Testis (tissue), 3 donors: ENCODE measurements around the gene ADAMTS12. TPM values are rescaled to one million over a fixed set of nuclear protein-coding genes. Genes with fewer than 3 reads are reported as not detected.

Experiments
- DNase-seq: peaks from one replicate; pipeline ENCODE4 v3.0.0-alpha.2; 2019
- H3K27ac ChIP-seq, 2 donors: fragments of 200-600 bp; sonication (generic); one replicate each; pipeline ENCODE4 v1.5.1; 2019
- H3K27me3 ChIP-seq: fragments of 200-600 bp; sonication (generic); one replicate; pipeline ENCODE4 v1.5.1; 2019
- H3K36me3 ChIP-seq: fragments of 200-600 bp; sonication (generic); one replicate; pipeline ENCODE4 v1.5.1; 2017; ENCODE audit warnings: low read depth; ENCODE audit errors: missing control alignments
- H3K4me1 ChIP-seq: fragments of 200-600 bp; sonication (generic); one replicate; pipeline ENCODE4 v1.5.1; 2019
- H3K4me3 ChIP-seq, 2 donors: fragments of 200-600 bp; sonication (generic); one replicate each; pipeline ENCODE4 v1.5.1; 2017 to 2019
- H3K9me3 ChIP-seq: fragments of 200-600 bp; sonication (generic); one replicate; pipeline ENCODE4 v1.5.1; 2017
- CTCF ChIP-seq, 3 experiments: fragments of 450-650 bp in 2 of 3; fragments of 200-600 bp in 1 of 3; sonication (generic) in 1 of 3; IDR thresholded peaks; one replicate each; pipeline ENCODE4 v1.5.1; 2016 to 2019; ENCODE audit warnings: antibody characterized with exemption in 3 of 3, mild to moderate bottlenecking in 2 of 3, moderate library complexity in 1 of 3
- POLR2A ChIP-seq: fragments of 450-650 bp; IDR thresholded peaks from one replicate; pipeline ENCODE4 v1.6.1; 2017; ENCODE audit warnings: antibody characterized with exemption, mild to moderate bottlenecking, moderate library complexity
- WGBS, 2 donors: methylation state at CpG; one replicate each; pipeline ENCODE4 v1.1.5; 2018; 5-methylcytosine and 5-hydroxymethylcytosine counted together
- intact Hi-C: fragments of 100-400 bp; cut with DNase I; formaldehyde crosslinking; loops from one replicate; pipeline ENCODE4 v1.15.1; 2023; ENCODE audit warnings: low total_unique reads
- polyA plus RNA-seq: library from polyadenylated mRNA; stranded (reverse); fragments of 350-450 nt; fragmentation: Illumina TruSeq; extraction: RNeasy Lipid Tissue Mini Kit (QIAGEN cat#74804); gene quantifications from one replicate; pipeline ENCODE4 v1.2.3, GENCODE V29; 2014; ENCODE audit warnings: low read depth, low replicate concordance; ENCODE audit not compliant: insufficient read depth
- total RNA-seq, 2 donors: library from RNA; depleted of rRNA; stranded (reverse); fragments of >200 nt; gene quantifications; one replicate each; pipeline ENCODE4 v1.2.3, GENCODE V29; 2016

Gene ADAMTS12
- total and polyA plus RNA-seq, 3 donors from 2014 or later = 4.9 to 9.3 (median 7.5) TPM

- intact Hi-C loops = no loop called here
Observed at GRCh38 chr5:33938881-33939280, 47.1 kb upstream of the ADAMTS12 start.

GRCh38 chr5:33938507-33938796, 46.7 kb upstream of the ADAMTS12 start:
- H3K36me3 ChIP-seq = no peaks in the 10 kb centered on the region
- peaks cover 7% of the 10 kb centered on the region for H3K4me1 ChIP-seq
- no peak for TF ChIP-seq POLR2A
- TF ChIP-seq CTCF (IDR thresholded peaks at IDR 0.05) = no peak
- intact Hi-C loops = no loop called here
- no peak overlapping the region for H3K4me3 ChIP-seq
- WGBS, 2 donors = 25 to 33% methylated on average over 14 of the region's 14 CpGs
- H3K27me3 ChIP-seq = peaks cover 2% of the 10 kb centered on the region
- no peaks in the 10 kb centered on the region for H3K9me3 ChIP-seq
- H3K27ac ChIP-seq = no peak overlapping the region
- DNase-seq = no peak

More at GRCh38 chr5:33938881-33939280, 47.1 kb upstream of the ADAMTS12 start:
- Histone ChIP-seq H3K4me3 (no peak overlapping the region), H3K4me1 (peaks cover 7% of the 10 kb centered on the region), H3K9me3 (no peaks in the 10 kb centered on the region), H3K27me3 (peaks cover 2% of the 10 kb centered on the region), H3K27ac (no peak overlapping the region), H3K36me3 (no peaks in the 10 kb centered on the region)
- 23 to 38% methylated on average over 15 of the region's 15 CpGs for WGBS, 2 donors
- TF ChIP-seq POLR2A = no peak
- no peak for DNase-seq

- H3K27me3 ChIP-seq = peaks cover 2% of the 10 kb centered on the region
- no peak for DNase-seq
- TF ChIP-seq POLR2A (no peak), CTCF (IDR thresholded peaks at IDR 0.05) (no peak)
- H3K9me3 ChIP-seq = no peaks in the 10 kb centered on the region
- H3K4me3 ChIP-seq = peak overlapping the region in 1 of 2 donors; percentile 10
- WGBS, 2 donors = 23 to 34% methylated on average over 23 to 54 of the region's 54 CpGs
- H3K4me1 ChIP-seq = peaks cover 7% of the 10 kb centered on the region
- intact Hi-C loops = no loop called here
- no peak overlapping the region for H3K27ac ChIP-seq
- H3K36me3 ChIP-seq = no peaks in the 10 kb centered on the region
Observed at GRCh38 chr5:33937707-33938506, 46.1 kb upstream of the ADAMTS12 start.

- H3K27me3 ChIP-seq = peaks cover 2% of the 10 kb centered on the region
Observed at GRCh38 chr5:33937017-33937706, 45.4 kb upstream of the ADAMTS12 start.

More at GRCh38 chr5:33937017-33937706, 45.4 kb upstream of the ADAMTS12 start:
- intact Hi-C loops = no loop called here
- Histone ChIP-seq H3K36me3 (no peaks in the 10 kb centered on the region), H3K27ac (no peak overlapping the region), H3K4me3 (peak overlapping the region in 1 of 2 donors; percentile 45), H3K4me1 (peaks cover 7% of the 10 kb centered on the region), H3K9me3 (no peaks in the 10 kb centered on the region)
- TF ChIP-seq POLR2A = no peak
- TF ChIP-seq CTCF (IDR thresholded peaks at IDR 0.05) = no peak
- WGBS, 2 donors = 13 to 17% methylated on average over 21 to 43 of the region's 54 CpGs
- no peak for DNase-seq
